ENCODE data around the gene IL18R1.

The IL18R1 gene

DNA sequence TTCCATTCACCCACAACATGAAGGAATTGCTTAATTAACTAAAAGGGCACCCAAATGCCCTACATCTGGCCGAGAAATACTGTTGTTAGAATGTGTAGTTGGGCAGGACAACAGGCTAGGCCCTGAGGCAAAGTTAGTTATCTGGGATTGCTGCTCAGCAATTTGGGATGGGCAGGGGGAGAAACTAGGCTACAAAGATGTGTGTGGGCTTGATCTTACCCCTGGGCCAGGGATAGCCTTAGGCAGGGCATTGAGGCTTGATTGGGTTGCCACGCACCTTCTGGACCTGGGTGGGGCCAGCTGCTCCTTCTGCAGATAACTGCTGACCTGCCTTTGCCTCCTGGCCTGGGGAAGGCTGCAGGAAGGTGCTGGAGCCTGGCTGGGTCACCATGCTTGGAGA lies 76.8 kb downstream of the IL18R1 start:
- DNase-seq (ENCODE audit: low read depth in 2 of 3, low spot score in 1 of 3): no peak

DNA sequence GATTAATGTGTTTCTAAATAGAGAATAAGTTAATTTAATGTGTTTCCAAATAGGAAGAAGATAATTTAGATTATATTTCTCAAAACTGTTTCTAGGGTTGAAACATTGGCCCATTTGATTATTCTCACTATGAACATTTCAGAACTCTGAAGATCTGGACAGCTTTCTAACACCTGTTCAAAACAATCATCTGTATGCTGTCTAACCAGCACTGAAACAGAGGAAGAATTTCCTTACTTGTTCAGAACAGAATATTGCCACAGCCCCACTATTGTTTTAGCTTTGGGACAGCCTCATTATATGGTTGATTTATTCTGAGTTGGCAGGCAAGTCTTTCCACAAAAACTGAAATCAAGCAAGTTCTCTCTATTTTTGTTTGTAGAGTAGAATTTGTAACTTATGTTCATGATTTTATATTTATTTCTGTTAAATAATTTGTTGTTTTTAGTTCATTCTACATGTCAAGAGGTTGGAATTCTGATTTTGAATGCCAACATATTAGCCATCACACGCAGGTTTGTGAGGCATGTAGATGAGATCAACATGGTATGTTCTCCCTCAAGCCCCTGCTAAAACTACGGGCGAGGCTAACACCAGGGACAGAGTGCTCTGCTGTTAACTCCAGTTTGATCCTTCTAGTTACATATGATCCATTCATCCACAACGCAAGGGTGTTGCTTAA lies 78.5 kb downstream of the IL18R1 start:
- no peak for DNase-seq (ENCODE audit: low read depth in 2 of 3, low spot score in 1 of 3)

DNA sequence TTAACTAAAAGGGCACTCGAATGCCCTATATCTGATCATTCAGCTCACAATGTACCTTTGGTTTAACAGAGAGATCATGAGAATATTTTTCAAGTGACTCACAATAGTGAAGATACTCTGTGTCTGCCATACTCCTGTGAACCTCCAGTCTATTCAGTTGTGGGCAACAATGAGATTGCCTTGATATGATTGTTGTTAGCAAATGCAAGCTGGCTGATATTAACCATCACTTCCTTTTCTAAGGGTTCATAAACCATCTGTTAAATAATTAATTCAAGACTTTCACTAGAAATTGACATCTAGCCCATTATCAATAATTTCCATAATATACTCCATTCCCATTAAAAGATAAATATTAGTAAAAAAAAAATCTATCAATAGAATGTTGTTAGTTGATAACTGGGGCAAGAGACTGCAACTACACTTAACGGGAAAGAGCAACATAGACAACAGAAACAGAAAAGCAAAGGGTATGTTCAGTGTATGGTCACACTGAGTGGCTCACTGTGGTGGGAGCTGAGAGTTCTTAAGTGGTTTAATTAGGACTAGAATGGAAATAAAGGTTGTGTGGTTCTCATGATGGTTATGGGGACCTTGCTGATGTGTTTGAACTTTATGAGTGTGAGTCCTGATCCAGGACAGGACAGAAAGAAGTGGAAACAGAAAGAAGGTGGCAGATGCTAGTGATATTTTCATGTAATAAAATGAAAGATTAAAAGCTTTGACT lies 79.2 kb downstream of the IL18R1 start:
- DNase-seq (ENCODE audit: low read depth in 2 of 3, low spot score in 1 of 3): no peak

DNA sequence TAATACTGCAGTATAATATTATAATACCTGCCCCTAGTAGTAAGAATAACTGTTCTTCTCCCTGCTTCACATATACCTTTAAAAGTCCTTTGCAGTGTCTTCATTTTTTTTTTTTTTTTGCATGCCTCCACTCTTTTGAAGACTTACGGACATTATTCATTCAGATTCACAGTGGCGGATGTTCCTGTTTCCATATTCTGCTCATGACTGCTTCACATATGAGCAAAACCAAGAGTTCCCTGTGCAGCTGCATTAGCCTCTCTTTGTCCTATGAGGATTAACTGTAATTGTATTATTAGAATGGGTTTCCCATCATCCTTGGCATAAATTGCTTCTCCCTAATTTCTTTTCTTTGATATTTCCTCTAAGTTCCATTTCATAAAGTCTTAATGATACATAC lies 80.1 kb downstream of the IL18R1 start:
- DNase-seq (ENCODE audit: low read depth in 2 of 3, low spot score in 1 of 3): no peak

DNA sequence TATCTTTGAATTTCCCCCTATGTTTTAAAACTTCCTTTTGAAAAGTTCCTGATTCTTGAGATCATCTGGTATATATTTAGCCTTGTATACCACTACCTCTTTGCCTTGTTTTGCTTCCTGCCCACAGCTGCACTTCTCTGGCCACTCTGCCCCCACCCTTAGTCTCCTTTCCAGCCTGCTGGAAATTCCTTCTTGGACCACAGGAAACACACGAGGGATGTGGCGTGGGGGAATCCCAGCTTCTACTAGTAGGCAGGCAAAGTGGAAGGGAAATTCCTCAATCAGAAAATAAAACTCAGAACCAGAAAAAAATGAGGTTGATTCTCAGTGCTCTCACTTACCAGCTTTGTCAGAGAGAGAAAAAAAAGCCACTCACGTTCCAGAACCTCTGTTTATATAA lies 80.7 kb downstream of the IL18R1 start:
- peak in 1 of 3 donors; percentile 35 for DNase-seq (ENCODE audit: low read depth in 2 of 3, low spot score in 1 of 3)

DNA sequence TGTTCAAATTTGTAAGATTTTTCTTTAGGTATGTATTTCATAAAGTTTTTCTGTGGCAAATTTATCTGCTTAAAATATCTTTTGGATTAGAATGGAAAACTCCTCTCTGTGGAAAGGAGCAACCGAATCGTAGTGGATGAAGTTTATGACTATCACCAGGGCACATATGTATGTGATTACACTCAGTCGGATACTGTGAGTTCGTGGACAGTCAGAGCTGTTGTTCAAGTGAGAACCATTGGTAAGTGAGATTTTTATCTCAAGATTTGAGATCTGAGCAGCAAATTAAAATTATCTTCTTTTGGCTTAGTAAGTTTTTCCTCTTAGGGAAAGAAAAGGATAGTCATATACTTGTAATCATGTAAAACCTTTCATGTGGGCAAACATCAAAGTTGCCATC lies 81.5 kb downstream of the IL18R1 start:
- DNase-seq (ENCODE audit: low read depth in 2 of 3, low spot score in 1 of 3): no peak

DNA sequence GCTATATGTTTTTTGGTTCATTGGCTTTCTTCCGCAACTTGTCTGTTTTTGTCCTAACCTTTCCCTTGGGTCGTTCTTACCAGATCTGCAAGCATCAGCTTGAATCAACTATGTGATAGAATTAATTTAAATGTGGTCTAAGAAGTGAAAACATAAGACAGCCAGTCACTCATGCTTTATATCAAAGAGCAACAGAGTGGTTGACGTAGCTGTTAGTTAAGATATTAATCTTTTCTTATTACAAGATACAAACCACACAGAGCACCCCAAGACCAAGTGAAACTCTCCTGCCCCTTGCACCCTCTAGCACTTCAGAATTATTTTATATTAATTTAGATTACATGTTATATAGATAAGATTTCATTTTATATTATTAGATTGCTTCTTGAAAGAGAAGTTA lies 82.5 kb downstream of the IL18R1 start:
- DNase-seq (ENCODE audit: low read depth in 2 of 3, low spot score in 1 of 3): no peak

DNA sequence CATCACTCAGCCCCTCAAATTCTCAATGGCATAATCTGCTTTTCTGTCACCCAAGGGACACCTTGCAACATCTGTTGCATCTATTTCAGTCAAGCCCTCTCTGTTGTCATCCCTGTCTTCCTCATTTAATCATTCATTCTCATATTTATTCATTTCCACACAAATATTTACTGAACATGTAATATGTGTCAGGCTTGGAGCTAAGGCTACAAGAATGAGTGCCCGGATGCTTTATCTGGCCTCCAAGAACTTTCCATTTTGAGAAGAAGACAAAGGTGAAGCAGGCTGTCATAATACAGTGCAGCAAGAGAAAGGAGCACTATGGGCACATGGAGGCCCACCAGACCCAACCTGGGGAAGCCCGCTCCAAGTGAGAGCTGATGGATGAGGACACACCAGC lies 83.0 kb downstream of the IL18R1 start:
- DNase-seq (ENCODE audit: low read depth in 2 of 3, low spot score in 1 of 3): no peak

DNA sequence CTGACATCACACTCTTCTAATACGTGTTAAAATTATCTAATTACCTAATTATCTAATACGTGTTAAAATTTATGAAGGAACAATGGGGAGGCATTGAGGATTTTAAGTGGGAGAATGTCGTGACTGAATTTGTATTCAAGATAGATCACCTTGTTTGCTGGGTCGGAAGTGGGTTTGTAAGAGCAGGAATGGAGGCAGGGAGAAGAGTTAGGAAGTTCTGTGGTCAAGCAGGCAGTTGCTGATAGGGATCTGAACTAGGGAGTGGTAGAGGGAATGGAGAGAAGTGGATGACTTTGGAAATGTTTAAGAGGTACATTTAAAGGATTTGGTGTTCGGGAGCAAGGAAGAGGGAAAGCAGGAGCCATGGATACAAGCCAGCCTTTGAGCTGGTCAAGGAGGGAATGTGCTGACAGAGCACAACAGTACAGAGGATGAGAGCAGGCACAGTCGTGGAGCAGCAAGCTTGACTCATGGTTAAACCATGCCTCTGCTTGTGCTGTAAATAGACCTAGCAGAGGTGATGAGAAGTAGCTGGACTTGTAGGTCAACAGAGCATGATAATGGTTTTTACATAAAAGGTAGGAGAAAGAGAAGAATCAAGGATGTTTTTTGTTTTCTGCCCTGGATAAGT lies 83.6 kb downstream of the IL18R1 start:
- DNase-seq (ENCODE audit: low read depth in 2 of 3, low spot score in 1 of 3): no peak

DNA sequence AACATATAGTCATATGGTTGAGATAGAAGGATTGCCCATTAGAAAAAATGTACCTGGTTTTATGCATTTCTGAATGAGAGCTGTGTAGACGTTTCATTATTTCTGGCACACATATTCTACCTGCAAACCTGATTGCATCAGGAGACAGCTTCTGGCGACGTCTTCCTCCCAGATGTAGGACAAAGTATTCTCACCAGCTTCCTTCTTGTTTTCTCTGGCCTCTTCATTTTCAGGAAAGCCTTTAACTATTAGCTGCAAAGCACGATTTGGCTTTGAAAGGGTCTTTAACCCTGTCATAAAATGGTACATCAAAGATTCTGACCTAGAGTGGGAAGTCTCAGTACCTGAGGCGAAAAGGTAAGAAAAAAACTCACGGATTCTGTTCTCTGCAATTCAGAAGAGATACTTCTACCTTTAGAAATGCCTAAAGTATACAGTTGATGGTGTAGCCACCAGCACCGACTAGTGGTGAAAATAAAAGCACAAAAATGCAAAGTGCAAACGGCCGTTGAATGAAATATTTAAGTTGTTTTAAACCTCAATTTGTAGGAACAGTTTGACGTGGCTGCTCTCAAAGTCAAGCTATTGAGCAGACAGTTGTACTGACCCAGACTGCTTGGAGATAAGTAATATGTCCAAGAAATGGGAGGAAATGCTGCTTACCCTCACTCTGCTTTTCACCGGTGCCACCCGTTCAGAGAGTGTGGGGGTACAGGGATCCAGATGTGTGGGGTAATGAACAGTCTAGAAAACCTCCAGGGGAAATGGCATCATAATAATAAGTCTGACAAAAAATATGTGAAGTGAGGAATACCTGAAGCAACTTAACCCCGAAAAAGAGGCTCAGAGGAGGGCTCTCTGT lies 87.6 kb downstream of the IL18R1 start:
- DNase-seq (ENCODE audit: low read depth in 2 of 3, low spot score in 1 of 3): peak; percentile 28 to 51 (median 34)

DNA sequence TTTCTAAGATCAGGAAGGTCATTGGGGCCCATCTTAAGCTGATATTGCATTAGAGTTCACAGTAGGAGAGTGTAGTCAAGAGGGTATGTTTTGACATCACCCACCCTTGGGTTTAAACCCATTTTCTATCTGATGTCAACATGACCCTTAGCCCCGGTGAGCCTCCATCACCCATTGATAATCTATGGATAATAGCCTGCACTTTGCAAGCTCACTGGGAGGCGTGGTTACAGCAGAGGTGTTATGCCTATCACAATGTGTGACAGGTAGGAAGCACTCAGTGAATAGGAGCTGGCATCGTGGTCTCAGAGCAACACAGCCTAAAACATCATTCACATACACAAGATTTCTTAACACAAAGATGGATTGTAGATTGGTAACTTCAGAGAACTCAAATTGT lies 88.6 kb downstream of the IL18R1 start:
- no peak for DNase-seq (ENCODE audit: low read depth in 2 of 3, low spot score in 1 of 3)

DNA sequence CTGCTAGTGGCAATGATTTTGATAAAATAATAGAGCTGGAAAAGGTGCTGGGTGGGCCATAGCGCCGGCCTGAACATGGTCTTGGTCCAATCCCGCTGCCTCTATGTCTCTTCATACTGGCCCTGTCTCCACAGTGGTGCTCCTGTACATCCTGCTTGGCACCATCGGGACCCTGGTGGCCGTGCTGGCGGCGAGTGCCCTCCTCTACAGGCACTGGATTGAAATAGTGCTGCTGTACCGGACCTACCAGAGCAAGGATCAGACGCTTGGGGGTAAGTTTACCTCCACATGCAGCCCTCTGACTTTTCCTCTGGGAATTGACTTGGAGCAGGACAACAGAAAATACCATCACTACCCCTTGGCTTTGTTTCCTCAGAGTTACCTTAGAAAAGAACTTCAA lies 91.3 kb downstream of the IL18R1 start:
- DNase-seq (ENCODE audit: low read depth in 2 of 3, low spot score in 1 of 3): no peak
